Caco-2 (cell line): ENCODE results near the gene ILF3. TPM values are rescaled to one million over a fixed set of nuclear protein-coding genes. Genes with fewer than 3 reads are reported as not detected.
A peak's percentile ranks its signal among the peaks of the same experiment; 100 is the strongest.

Experiments used
- BruUV-seq: library from RNA; stranded (reverse); fragments of 400-500 nt; replicated peaks from 2 replicates; lab custom pipeline; 2021; lab: Mats Ljungman, UMichigan
- CTCF ChIA-PET: fragments of 300-600 bp; sonication (Branson Sonifier 250); formaldehyde crosslinking; loops from one replicate; lab custom pipeline; 2022; ENCODE audit warnings: antibody characterized with exemption; lab: Charles Lee
- POLR2A ChIA-PET: fragments of 300-600 bp; sonication (Branson Sonifier 250); formaldehyde crosslinking; loops from one replicate; lab custom pipeline; 2022; ENCODE audit warnings: antibody characterized with exemption; lab: Charles Lee
- DNase-seq, 2 experiments: peaks; one replicate each; pipeline versions ENCODE4 v3.0.0 to v3.0.0-alpha.2; 2020 to 2022
- H3K27me3 ChIP-seq: replicated peaks from 2 replicates; pipeline ENCODE4 v1.6.0; 2011; ENCODE audit warnings: low read length; ENCODE audit not compliant: control insufficient read depth, insufficient read depth
- H3K36me3 ChIP-seq: 2 replicates; pipeline ENCODE4 v1.5.1; 2011; ENCODE audit warnings: low read length; ENCODE audit not compliant: control insufficient read depth, insufficient read depth
- H3K4me1 ChIP-seq: fragments of 250-450 bp; sonication (Bioruptor Pico); 2 replicates; pipeline ENCODE4 v1.5.1; 2020; ENCODE audit warnings: mild to moderate bottlenecking
- H3K4me3 ChIP-seq: 2 replicates; pipeline ENCODE4 v1.5.1; 2011; ENCODE audit warnings: low read depth, mild to moderate bottlenecking, control low read depth, low read length
- H3K9me3 ChIP-seq: fragments of 250-450 bp; sonication (Bioruptor Pico); 2 replicates; pipeline ENCODE4 v1.5.1; 2020; ENCODE audit warnings: mild to moderate bottlenecking, moderate library complexity
- H3K27ac Mint-ChIP-seq: one replicate; pipeline ENCODE4 v1.8.0; 2022; ENCODE audit warnings: mixed read lengths; ENCODE audit not compliant: unreplicated experiment
- H3K27me3 Mint-ChIP-seq: one replicate; pipeline ENCODE4 v1.8.0; 2022; ENCODE audit warnings: mixed read lengths; ENCODE audit not compliant: insufficient read depth, unreplicated experiment
- H3K36me3 Mint-ChIP-seq: one replicate; pipeline ENCODE4 v1.8.0; 2022; ENCODE audit warnings: mild to moderate bottlenecking, mixed read lengths; ENCODE audit not compliant: insufficient read depth, unreplicated experiment
- H3K4me1 Mint-ChIP-seq: one replicate; pipeline ENCODE4 v1.8.0; 2022; ENCODE audit warnings: low read depth, mixed read lengths; ENCODE audit not compliant: unreplicated experiment
- H3K4me3 Mint-ChIP-seq: one replicate; pipeline ENCODE4 v1.8.0; 2022; ENCODE audit warnings: mild to moderate bottlenecking, moderate library complexity, mixed read lengths; ENCODE audit not compliant: unreplicated experiment
- H3K9me3 Mint-ChIP-seq: one replicate; pipeline ENCODE4 v1.8.0; 2022; ENCODE audit warnings: mixed read lengths; ENCODE audit not compliant: unreplicated experiment
- intact Hi-C: fragments of 100-400 bp; cut with micrococcal nuclease; formaldehyde crosslinking; loops from one replicate; pipeline ENCODE4 v1.10.0; 2022; ENCODE audit not compliant: unreplicated experiment
- total RNA-seq: library from RNA; stranded (reverse); gene quantifications from 2 replicates; pipeline ENCODE4 v1.2.3, GENCODE V29; 2022
- TF ChIP-seq, protein P1 (sequence below), 2 experiments: fragments of 200-600 bp in 1 of 2; IDR thresholded peaks; 1 replicate in 1 of 2; 2 replicates in 1 of 2; pipeline versions ENCODE4 v1.5.1 to v1.8.0; 2011 to 2022; ENCODE audit warnings: antibody characterized with exemption in 1 of 2, control low read depth in 1 of 2, inconsistent platforms in 1 of 2, low read depth in 1 of 2, low read length in 1 of 2, mild to moderate bottlenecking in 1 of 2, moderate library complexity in 1 of 2; ENCODE audit not compliant: insufficient read depth in 1 of 2, severe bottlenecking in 1 of 2, unreplicated experiment in 1 of 2

Gene ILF3
- total RNA-seq, 1 experiment from 2014 or later = 399 TPM

DNA sequence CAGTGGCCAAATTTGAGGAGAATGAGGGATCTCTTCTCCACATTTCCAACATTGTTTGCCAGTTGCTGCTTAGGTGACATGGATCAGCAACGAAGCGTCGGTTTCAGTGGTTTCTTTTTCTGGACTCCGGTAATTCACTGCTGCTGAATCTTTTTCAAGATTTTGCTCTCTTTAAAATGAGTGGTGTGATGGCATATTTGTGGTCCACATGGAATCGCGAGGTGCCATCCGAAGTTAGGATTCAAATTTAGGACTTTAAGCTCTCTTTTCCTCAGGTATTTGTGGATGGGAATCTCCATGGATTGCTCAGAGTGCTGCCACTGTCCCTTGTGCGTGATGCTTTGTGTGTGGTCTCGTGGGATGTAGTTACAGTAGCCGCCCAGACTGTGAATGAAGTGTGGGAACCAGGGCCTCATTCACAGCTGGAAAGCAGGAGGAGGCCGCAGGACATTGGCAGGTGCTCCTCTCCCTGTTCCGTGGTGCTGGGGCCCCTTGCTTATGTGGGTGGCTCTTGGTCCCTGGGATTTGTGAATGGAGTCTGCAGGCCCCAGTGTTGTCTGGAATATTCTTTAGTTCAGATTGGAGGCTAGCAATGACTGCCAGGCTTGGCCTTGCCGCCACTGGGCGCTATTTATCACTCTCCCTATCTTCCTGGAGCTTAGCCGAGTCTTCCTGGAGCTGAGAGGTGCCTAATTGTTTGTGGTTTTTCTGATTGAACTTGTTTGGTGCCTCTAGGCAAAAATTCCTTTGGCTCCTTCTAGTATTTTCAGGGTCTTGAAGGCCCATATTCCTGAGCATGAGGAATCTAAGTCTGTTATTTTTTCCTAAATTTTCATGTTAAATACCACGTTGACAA is 1.5 kb downstream of the ILF3 start:
- TF ChIP-seq, protein P1, sequence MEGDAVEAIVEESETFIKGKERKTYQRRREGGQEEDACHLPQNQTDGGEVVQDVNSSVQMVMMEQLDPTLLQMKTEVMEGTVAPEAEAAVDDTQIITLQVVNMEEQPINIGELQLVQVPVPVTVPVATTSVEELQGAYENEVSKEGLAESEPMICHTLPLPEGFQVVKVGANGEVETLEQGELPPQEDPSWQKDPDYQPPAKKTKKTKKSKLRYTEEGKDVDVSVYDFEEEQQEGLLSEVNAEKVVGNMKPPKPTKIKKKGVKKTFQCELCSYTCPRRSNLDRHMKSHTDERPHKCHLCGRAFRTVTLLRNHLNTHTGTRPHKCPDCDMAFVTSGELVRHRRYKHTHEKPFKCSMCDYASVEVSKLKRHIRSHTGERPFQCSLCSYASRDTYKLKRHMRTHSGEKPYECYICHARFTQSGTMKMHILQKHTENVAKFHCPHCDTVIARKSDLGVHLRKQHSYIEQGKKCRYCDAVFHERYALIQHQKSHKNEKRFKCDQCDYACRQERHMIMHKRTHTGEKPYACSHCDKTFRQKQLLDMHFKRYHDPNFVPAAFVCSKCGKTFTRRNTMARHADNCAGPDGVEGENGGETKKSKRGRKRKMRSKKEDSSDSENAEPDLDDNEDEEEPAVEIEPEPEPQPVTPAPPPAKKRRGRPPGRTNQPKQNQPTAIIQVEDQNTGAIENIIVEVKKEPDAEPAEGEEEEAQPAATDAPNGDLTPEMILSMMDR (IDR thresholded peaks at IDR 0.05; ENCODE audit: insufficient read depth in 1 of 2, low read depth in 1 of 2, low read length in 1 of 2, severe bottlenecking in 1 of 2, unreplicated experiment in 1 of 2) = no peak
- H3K4me1 Mint-ChIP-seq = peaks cover 6% of the 10 kb centered on the region
- H3K27ac Mint-ChIP-seq = peak overlapping the region; percentile 98
- ChIA-PET POLR2A (interaction anchor here (0.7 kb wide), 1 partner anchor 250 kb away, joined by 3 read pairs; no protein-coding TSS in a partner anchor), CTCF (interaction anchor here (0.7 kb wide), 1 partner anchor 44 kb away, joined by 3 read pairs; no protein-coding TSS in a partner anchor)
- BruUV-seq = TSS peak; percentile 40
- intact Hi-C loops = no loop called here
- DNase-seq = no peak
- Histone ChIP-seq H3K4me1 (peaks cover 9% of the 10 kb centered on the region), H3K4me3 (peak overlapping the region; percentile 55), H3K27me3 (no peaks in the 10 kb centered on the region), H3K36me3 (peaks cover 2% of the 10 kb centered on the region; the same call in 1 of the 2 replicates), H3K9me3 (no peaks in the 10 kb centered on the region)
- no peaks in the 10 kb centered on the region for H3K27me3 Mint-ChIP-seq
- H3K4me3 Mint-ChIP-seq = peak overlapping the region; percentile 87
- no peaks in the 10 kb centered on the region for H3K9me3 Mint-ChIP-seq
- peaks cover 76% of the 10 kb centered on the region for H3K36me3 Mint-ChIP-seq

DNA sequence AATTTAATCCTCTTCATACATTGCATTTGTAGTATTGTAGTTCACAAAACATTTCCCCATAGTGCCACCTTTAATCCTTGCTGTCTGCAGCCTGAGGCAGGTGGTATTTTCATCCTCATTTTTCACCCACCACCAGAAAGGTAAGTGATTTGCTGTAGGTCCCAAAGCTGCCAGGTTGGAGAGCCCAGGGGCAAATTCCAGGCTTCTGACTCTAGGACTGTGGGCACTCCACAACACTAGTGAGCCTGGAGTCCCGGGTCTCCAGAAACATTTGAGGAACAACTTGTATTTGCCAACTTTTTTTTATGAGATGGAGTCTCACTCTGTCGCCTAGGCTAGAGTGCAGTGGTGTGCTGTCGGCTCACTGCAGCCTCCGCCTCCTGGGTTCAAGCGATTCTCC is 6.2 kb downstream of the ILF3 start:
- H3K9me3 Mint-ChIP-seq = no peaks in the 10 kb centered on the region
- CTCF ChIA-PET = no interaction called here
- TF ChIP-seq, protein P1 (IDR thresholded peaks at IDR 0.05; ENCODE audit: insufficient read depth in 1 of 2, low read depth in 1 of 2, low read length in 1 of 2, severe bottlenecking in 1 of 2, unreplicated experiment in 1 of 2) = no peak
- DNase-seq = no peak
- H3K36me3 ChIP-seq = no peaks in the 10 kb centered on the region
- no peak overlapping the region for H3K27ac Mint-ChIP-seq
- peaks cover 12% of the 10 kb centered on the region for H3K4me1 Mint-ChIP-seq
- peaks cover 75% of the 10 kb centered on the region for H3K36me3 Mint-ChIP-seq
- H3K9me3 ChIP-seq = no peaks in the 10 kb centered on the region
- POLR2A ChIA-PET = no interaction called here
- H3K4me3 ChIP-seq = no peak overlapping the region
- H3K4me3 Mint-ChIP-seq = no peak overlapping the region
- no peaks in the 10 kb centered on the region for H3K27me3 ChIP-seq
- intact Hi-C loops = no loop called here
- BruUV-seq = no TSS peak
- no peaks in the 10 kb centered on the region for H3K27me3 Mint-ChIP-seq
- H3K4me1 ChIP-seq = peaks cover 9% of the 10 kb centered on the region

DNA sequence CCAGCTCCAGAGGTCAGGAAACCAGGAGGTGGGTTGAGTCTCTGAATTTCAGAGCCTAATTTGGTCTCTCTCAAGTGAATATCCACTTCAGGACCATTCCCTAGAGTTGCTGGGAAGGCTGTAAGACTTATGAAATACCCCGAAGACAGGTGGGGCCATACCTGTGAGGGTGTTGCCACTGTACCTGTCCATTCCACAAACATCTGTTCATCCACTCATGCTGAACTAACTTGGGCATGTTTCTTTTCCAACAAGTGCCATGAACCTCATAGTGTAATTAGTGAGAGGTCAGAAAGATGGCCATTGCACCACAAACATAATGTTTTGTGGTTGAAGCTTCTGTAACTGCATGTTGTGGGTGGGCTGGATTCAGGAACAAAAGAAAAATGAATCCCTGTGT is 7.8 kb downstream of the ILF3 start:
- POLR2A ChIA-PET = no interaction called here

More for the DNA sequence above, 7.8 kb downstream of the ILF3 start:
- no peaks in the 10 kb centered on the region for H3K36me3 ChIP-seq
- H3K9me3 Mint-ChIP-seq = no peaks in the 10 kb centered on the region
- H3K4me1 Mint-ChIP-seq = peaks cover 6% of the 10 kb centered on the region
- peaks cover 73% of the 10 kb centered on the region for H3K36me3 Mint-ChIP-seq
- DNase-seq = no peak
- no TSS peak for BruUV-seq
- H3K27me3 ChIP-seq = no peaks in the 10 kb centered on the region
- no peak overlapping the region for H3K4me3 ChIP-seq
- no peak overlapping the region for H3K27ac Mint-ChIP-seq
- intact Hi-C loops = no loop called here
- H3K4me1 ChIP-seq = peaks cover 9% of the 10 kb centered on the region
- CTCF ChIA-PET = no interaction called here
- H3K27me3 Mint-ChIP-seq = no peaks in the 10 kb centered on the region
- no peaks in the 10 kb centered on the region for H3K9me3 ChIP-seq
- TF ChIP-seq, protein P1 (IDR thresholded peaks at IDR 0.05; ENCODE audit: insufficient read depth in 1 of 2, low read depth in 1 of 2, low read length in 1 of 2, severe bottlenecking in 1 of 2, unreplicated experiment in 1 of 2) = no peak
- no peak overlapping the region for H3K4me3 Mint-ChIP-seq
